Measurements from ENCODE around the gene HTR1D.

GRCh38 chr1:23159963-23160877 lies 57.1 kb downstream of the HTR1D start:
- TF ChIP-seq ATF1 (CRISPR knock-in tag; IDR thresholded peaks at IDR 0.05) (no peak), NFYB (CRISPR knock-in tag; conservative IDR thresholded peaks at IDR 0.05; ENCODE audit: low read depth) (no peak), GRHL2 (CRISPR knock-in tag; IDR thresholded peaks at IDR 0.05; ENCODE audit: insufficient replicate concordance, severe bottlenecking) (no peak), ELF4 (CRISPR knock-in tag; IDR thresholded peaks at IDR 0.05; ENCODE audit: low read depth) (no peak)
- TF ChIP-seq, protein P1, sequence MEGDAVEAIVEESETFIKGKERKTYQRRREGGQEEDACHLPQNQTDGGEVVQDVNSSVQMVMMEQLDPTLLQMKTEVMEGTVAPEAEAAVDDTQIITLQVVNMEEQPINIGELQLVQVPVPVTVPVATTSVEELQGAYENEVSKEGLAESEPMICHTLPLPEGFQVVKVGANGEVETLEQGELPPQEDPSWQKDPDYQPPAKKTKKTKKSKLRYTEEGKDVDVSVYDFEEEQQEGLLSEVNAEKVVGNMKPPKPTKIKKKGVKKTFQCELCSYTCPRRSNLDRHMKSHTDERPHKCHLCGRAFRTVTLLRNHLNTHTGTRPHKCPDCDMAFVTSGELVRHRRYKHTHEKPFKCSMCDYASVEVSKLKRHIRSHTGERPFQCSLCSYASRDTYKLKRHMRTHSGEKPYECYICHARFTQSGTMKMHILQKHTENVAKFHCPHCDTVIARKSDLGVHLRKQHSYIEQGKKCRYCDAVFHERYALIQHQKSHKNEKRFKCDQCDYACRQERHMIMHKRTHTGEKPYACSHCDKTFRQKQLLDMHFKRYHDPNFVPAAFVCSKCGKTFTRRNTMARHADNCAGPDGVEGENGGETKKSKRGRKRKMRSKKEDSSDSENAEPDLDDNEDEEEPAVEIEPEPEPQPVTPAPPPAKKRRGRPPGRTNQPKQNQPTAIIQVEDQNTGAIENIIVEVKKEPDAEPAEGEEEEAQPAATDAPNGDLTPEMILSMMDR (IDR thresholded peaks at IDR 0.05) = no peak

Measured in WTC11 (cell line).